HG03521 (cell line): Measurements from ENCODE around the gene PRKCI.
"Not testable (repeated sequence)": the region's sequence is repeated elsewhere in the genome, so short reads cannot be mapped to it uniquely, and the experiment has no call there.

Experiments
- ATAC-seq: cut with Tn5 transposase; IDR thresholded peaks from one replicate; pipeline ENCODE4 v1.9.1; 2021; ENCODE audit warnings: mild to moderate bottlenecking, moderate library complexity; ENCODE audit not compliant: unreplicated experiment

Gene PRKCI

GRCh38 chr3:170338690-170339340 lies 116.6 kb downstream of the PRKCI start:
- no peak for ATAC-seq

GRCh38 chr3:170342273-170342672 lies 120.0 kb downstream of the PRKCI start:
- not testable (repeated sequence) for ATAC-seq

- not testable (repeated sequence) for ATAC-seq
Observed at GRCh38 chr3:170343859-170344258, 121.6 kb downstream of the PRKCI start.

GRCh38 chr3:170344971-170345370 lies 122.7 kb downstream of the PRKCI start:
- no peak for ATAC-seq

GRCh38 chr3:170346481-170347392 lies 124.5 kb downstream of the PRKCI start:
- peak; percentile 43 for ATAC-seq

- ATAC-seq, result peak; percentile 44
Observed at GRCh38 chr3:170350515-170351413, 128.5 kb downstream of the PRKCI start.

- no peak for ATAC-seq
Observed at GRCh38 chr3:170352936-170353335, 130.7 kb downstream of the PRKCI start.

- no peak for ATAC-seq
Observed at GRCh38 chr3:170353485-170353884, 131.3 kb downstream of the PRKCI start.

- no peak for ATAC-seq
Observed at GRCh38 chr3:170354760-170355159, 132.5 kb downstream of the PRKCI start.
